Peyer's patch (tissue), 4 donors: Measurements from ENCODE around the gene SNTG2. TPM values are rescaled to one million over a fixed set of nuclear protein-coding genes. Genes with fewer than 3 reads are reported as not detected.

Source experiments
- DNase-seq, 3 donors: peaks; one replicate each; pipeline ENCODE4 v3.0.0-alpha.2; 2017 to 2019
- H3K27ac ChIP-seq, 4 donors: fragments of 200-600 bp; sonication (generic); one replicate each; pipeline ENCODE4 v1.5.1; 2016 to 2019
- H3K27me3 ChIP-seq, 2 donors: fragments of 200-600 bp; sonication (generic); one replicate each; pipeline ENCODE4 v1.5.1; 2019
- H3K36me3 ChIP-seq, 3 donors: fragments of 200-600 bp; sonication (generic); one replicate each; pipeline ENCODE4 v1.5.1; 2016 to 2019
- H3K4me1 ChIP-seq, 4 donors: fragments of 200-600 bp; sonication (generic); one replicate each; pipeline ENCODE4 v1.5.1; 2016 to 2019
- H3K4me3 ChIP-seq, 4 donors: fragments of 200-600 bp; sonication (generic); 1 replicate in 3 of 4; 2 replicates in 1 of 4; pipeline ENCODE4 v1.5.1; 2016 to 2019; ENCODE audit warnings: mild to moderate bottlenecking in 1 of 4
- H3K9me3 ChIP-seq, 4 donors: fragments of 200-600 bp; sonication (generic); one replicate each; pipeline ENCODE4 v1.5.1; 2016 to 2019; ENCODE audit warnings: mild to moderate bottlenecking in 1 of 4
- CTCF ChIP-seq, 6 experiments: fragments of 450-650 bp in 4 of 6; fragments of 200-600 bp in 2 of 6; sonication (generic) in 1 of 6; IDR thresholded peaks; one replicate each; pipeline ENCODE4 v1.5.1; 2017 to 2019; ENCODE audit warnings: antibody characterized with exemption in 6 of 6, mild to moderate bottlenecking in 3 of 6, moderate library complexity in 1 of 6
- POLR2A ChIP-seq, 2 donors: fragments of 450-650 bp; IDR thresholded peaks; one replicate each; pipeline ENCODE4 v1.5.1; 2017; ENCODE audit warnings: antibody characterized with exemption in 2 of 2, mild to moderate bottlenecking in 2 of 2, moderate library complexity in 2 of 2
- total RNA-seq, 4 donors: library from RNA; depleted of rRNA; stranded (reverse); fragments of >200 nt; gene quantifications; one replicate each; pipeline ENCODE4 v1.1.0, GENCODE V29; 2016

Gene SNTG2
- total RNA-seq, 4 donors from 2014 or later, result 1.8 to 65.2 (median 3.9) TPM

- Histone ChIP-seq H3K4me1 (no peaks in the 10 kb centered on the region), H3K27ac (no peak overlapping the region), H3K4me3 (no peak overlapping the region), H3K27me3 (no peaks in the 10 kb centered on the region), H3K9me3 (peaks cover 0 to 3% (median 0%) of the 10 kb centered on the region in 4 donors), H3K36me3 (no peaks in the 10 kb centered on the region)
- TF ChIP-seq CTCF (IDR thresholded peaks at IDR 0.05) (no peak), POLR2A (IDR thresholded peaks at IDR 0.05) (no peak)
- DNase-seq, result no peak
Measured at GRCh38 chr2:1314254-1314653, 363.6 kb downstream of the SNTG2 start.

GRCh38 chr2:1318366-1319009 lies 367.8 kb downstream of the SNTG2 start:
- TF ChIP-seq CTCF (IDR thresholded peaks at IDR 0.05) (no peak), POLR2A (IDR thresholded peaks at IDR 0.05) (no peak)
- no peaks in the 10 kb centered on the region for H3K27me3 ChIP-seq

GRCh38 chr2:1319393-1319792 lies 368.7 kb downstream of the SNTG2 start:
- no peak for DNase-seq
- no peaks in the 10 kb centered on the region for H3K36me3 ChIP-seq
- H3K27ac ChIP-seq, result no peak overlapping the region
- H3K9me3 ChIP-seq, result peaks cover 0 to 3% (median 0%) of the 10 kb centered on the region in 4 donors
- H3K27me3 ChIP-seq, result no peaks in the 10 kb centered on the region
- H3K4me1 ChIP-seq, result no peaks in the 10 kb centered on the region
- H3K4me3 ChIP-seq, result no peak overlapping the region
- TF ChIP-seq POLR2A (IDR thresholded peaks at IDR 0.05), result no peak
- no peak for TF ChIP-seq CTCF (IDR thresholded peaks at IDR 0.05)

More at GRCh38 chr2:1318366-1319009, 367.8 kb downstream of the SNTG2 start:
- DNase-seq, result no peak
- no peak overlapping the region for H3K4me3 ChIP-seq
- H3K4me1 ChIP-seq, result no peaks in the 10 kb centered on the region
- no peak overlapping the region for H3K27ac ChIP-seq
- H3K9me3 ChIP-seq, result peaks cover 0 to 3% (median 0%) of the 10 kb centered on the region in 4 donors
- H3K36me3 ChIP-seq, result no peaks in the 10 kb centered on the region

- Histone ChIP-seq H3K4me3 (no peak overlapping the region), H3K27ac (no peak overlapping the region), H3K4me1 (no peaks in the 10 kb centered on the region), H3K27me3 (no peaks in the 10 kb centered on the region), H3K9me3 (peaks cover 0 to 3% (median 0%) of the 10 kb centered on the region in 4 donors), H3K36me3 (no peaks in the 10 kb centered on the region)
- DNase-seq, result no peak
- TF ChIP-seq CTCF (IDR thresholded peaks at IDR 0.05), result no peak
- no peak for TF ChIP-seq POLR2A (IDR thresholded peaks at IDR 0.05)
Measured at GRCh38 chr2:1321321-1321720, 370.7 kb downstream of the SNTG2 start.

GRCh38 chr2:1324884-1325283 lies 374.2 kb downstream of the SNTG2 start:
- TF ChIP-seq CTCF (IDR thresholded peaks at IDR 0.05) (no peak), POLR2A (IDR thresholded peaks at IDR 0.05) (no peak)
- no peak for DNase-seq
- H3K36me3 ChIP-seq, result no peaks in the 10 kb centered on the region
- no peaks in the 10 kb centered on the region for H3K4me1 ChIP-seq
- no peaks in the 10 kb centered on the region for H3K9me3 ChIP-seq
- no peaks in the 10 kb centered on the region for H3K27me3 ChIP-seq
- H3K4me3 ChIP-seq, result no peak overlapping the region
- H3K27ac ChIP-seq, result no peak overlapping the region
